ENCODE measurements around the gene C10orf95.
"Not testable (repeated sequence)": the region's sequence is repeated elsewhere in the genome, so short reads cannot be mapped to it uniquely, and the experiment has no call there.

C10orf95 gene, protein sequence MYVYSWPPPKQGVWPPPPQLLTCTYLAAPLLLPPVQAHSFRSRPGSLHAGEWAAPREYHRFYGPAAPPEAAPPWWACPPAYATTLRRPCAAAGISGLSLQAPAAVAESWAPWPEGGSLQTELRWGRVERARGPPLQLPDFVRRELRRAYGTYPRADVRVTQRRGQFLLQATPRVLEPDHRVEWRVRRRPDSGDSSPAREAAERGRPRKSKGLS

DNA sequence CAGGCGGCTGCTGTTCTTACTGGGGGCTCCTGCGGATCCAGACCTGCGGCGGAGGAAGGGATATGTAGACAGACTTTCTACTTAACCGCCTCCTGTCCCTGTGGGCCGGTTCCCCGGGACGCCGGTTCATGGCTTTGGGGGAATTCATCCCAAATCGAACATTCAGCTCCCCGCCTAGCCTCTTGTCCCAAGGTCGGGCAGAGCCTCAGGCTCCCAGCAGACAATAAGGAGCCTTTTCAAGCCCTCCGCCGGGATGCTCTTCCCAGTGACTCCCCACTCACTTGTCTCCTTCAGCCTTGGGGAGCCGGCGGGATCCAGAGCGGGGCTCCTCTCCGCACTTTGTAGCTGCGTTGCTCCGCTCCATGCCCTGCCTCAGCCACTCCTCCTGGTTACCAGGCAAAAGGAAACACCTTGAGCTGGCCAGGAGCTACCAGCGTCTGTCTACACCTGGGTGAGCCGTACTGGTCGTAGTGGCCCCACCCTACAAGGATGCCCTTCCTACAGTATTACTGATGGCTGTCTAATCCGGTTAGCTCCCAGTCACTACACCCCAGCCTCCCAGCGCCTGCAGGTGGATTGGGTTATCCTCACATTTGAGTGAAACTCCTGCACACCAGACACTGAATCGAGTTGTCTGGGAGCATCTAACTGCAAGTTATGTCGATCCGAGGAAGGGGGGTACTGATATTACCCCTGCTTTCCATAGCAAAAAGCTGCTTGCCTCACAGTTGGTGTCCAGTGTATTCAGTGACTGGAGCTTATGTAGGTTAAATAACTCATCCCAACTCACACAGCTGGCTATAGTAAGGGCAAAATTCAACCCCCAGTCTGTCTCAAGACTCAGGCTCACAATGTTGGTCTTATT is at the start of gene C10orf95:
C10orf95 (minus strand) TSS at position 439 of the 865 bp plus-strand sequence. CDS start 450 bp downstream, outside the sequence.
- no peak for DNase-seq

- not testable (repeated sequence) for DNase-seq
Observed at GRCh38 chr10:102500686-102501085, 49.3 kb upstream of the C10orf95 start.

- no peak for DNase-seq
Observed at GRCh38 chr10:102499356-102499755, 48.0 kb upstream of the C10orf95 start.

DNA sequence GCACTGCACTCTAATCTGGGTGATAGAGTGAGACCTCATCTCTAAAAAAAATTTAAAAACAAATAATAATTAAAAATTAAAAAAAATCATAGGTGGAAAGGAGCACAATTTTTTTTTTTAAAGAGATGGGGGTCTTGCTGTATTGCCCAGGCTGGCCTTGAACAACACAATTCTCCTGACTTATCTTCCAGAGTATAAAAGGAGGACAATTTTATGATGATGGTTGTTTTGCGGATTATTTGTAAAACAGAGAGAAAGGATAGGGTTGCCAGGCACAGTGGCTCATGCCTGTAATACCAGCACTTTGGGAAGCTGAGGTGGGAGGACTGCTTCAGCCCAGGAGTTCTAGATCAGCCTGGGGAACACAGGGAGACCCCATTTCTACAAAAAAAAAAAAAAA is 46.2 kb upstream of the C10orf95 start:
- DNase-seq: no peak

DNA sequence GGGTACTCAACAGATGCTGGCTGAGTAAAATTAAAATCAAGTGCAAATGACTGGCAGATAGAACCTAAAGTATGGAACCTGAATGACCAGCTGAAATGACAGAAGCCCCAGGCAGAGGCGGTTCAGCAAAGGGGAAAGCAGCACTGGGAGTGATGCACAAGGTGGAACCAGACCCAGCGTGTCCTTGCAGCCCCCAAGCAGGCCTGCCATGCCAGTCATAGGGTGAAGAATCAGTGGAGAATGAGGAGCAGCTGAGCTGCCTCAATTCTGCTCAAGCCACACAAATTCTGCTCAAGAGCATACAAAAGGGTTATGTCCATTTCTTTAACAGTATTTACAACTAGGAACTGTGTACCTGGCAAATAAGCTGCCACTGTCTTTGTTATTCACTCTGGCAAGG is 42.4 kb upstream of the C10orf95 start:
- no peak for DNase-seq

- DNase-seq: peak; percentile 7
Observed at GRCh38 chr10:102492983-102493382, 41.6 kb upstream of the C10orf95 start.

DNA sequence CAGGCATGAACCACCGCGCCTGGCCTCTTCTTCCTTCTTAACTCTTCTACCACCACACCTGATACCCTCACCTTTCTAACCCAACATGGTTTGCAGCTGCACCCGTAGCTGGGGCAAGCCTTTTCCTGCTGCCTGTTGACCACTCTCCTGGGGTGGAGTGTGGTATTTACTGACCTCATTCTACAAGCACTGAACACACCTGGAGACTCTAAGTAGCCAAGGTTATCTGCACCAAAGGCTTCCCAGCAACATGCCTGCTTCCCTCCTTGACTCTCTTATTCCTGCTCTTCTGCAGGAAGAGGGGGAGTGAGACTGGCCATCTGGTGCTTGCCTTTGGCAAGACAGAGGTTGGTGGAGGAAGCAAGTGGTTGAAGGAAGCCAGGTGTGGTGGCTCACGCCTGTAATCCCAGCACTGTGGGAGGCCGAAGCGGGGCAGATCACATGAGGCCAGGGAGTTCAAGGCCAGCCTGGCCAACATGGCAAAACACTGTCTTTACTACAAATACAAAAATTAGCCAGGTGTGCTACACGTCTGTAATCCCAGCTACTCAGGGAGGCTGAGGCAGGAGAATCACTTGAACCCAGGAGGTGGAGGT is 41.1 kb upstream of the C10orf95 start:
- no peak for DNase-seq

DNA sequence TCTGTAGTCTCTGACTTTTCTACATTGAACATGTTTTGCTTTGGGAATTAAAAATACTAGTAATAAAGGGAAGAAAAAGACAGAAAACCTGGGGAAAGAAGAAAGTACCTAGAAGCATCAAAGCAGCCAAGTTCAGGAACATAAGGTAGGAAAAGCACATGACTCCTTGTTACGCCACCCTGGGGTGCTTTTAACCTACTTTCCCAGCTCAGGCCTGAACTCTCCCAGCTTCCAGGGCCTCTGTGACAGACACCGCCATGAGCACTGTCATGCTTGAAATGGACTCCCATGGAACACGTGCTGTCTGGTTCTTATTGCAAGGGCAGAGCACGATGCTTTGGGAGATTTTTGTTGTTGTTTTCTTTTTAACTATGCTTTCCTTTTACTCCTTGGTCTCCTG is 39.8 kb upstream of the C10orf95 start:
- no peak for DNase-seq

DNA sequence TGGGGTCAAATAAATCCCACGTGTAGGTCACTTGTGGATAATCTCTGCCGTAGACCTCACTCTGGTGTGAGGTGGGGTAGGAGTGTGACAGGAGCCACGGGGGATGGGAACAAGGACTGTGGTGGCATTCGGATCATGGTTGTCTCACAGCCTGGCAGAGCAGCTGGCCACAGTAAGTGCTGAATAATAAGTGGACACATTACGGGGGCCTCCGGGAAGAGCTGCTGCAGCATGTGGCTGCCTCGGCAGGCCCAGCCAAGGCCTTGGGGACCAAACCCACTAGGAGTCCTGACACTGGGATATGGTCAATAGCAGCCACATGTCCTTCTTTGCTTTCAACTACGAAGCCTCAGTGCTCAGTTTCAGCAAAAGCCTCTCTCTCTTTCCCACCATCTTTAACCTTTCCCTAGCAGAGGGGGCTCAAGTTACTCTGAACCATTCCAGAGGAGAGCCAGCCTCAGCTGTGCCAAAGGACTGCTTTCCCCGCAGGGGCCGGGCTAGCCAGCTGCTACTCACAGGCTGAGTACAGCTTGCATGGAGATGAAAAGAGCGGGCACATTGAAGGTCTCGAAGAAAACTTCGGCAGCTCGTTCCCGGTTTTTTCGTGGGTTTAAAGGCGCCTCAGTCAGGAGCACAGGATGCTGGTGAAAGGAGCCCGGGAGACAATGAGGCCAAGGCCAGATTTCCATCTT is 33.9 kb upstream of the C10orf95 start:
- no peak for DNase-seq

- no peak for DNase-seq
Observed at GRCh38 chr10:102484021-102484420, 32.7 kb upstream of the C10orf95 start.

DNA sequence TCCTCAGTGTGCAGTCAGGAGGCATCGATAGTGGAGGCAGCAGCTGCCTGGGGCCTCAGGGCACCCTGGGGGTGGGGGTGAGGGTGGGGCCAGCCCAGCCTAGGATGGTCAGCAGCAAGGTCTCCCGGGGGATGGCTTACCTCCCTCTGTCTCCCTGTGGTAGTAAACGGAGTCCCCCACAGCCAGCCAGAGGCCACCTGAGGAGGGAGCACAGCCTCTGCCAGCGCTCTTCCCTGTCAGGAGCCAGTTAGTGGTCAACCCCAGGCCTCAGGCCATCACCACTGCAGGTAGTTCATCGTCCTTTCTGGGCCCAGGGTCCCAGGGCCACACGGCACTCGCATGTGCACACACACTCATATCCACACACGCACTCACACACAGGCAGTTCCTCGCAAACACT is 29.1 kb upstream of the C10orf95 start:
- DNase-seq: no peak

- no peak for DNase-seq
Observed at GRCh38 chr10:102479651-102480050, 28.3 kb upstream of the C10orf95 start.

DNA sequence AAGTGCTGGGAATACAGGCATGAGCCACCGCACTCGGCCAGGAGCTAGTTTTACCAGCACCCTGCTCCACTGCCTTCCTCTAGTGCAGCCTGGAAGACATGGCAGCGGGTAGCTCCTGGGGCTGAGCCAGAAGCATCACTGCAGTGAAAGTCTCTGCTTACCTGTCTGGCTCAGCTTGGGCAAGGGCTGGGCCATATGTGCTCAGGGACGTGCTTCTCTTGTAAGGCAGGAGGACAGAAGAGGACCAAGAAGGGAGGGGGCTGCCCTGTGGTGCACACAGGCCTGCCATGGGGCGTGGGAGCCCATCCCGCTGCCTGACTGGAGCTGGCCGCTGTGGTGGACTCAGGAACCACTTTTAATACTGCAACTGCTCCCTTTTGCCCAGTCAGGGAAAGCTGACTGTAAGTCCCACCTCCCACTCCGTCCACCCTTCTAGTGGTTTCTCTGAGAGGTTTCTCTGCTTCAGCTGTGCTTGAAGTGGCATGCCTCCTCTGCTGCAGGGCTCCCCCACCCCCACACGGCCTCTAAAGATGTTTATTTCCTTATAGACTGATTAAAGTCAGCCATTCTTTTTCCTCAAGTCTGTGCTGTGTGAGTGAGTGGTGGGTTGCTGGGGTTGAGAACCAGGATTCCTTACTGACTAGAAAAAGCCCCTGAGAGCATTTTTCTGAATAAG is 25.3 kb upstream of the C10orf95 start:
- DNase-seq: peak; percentile 50

DNA sequence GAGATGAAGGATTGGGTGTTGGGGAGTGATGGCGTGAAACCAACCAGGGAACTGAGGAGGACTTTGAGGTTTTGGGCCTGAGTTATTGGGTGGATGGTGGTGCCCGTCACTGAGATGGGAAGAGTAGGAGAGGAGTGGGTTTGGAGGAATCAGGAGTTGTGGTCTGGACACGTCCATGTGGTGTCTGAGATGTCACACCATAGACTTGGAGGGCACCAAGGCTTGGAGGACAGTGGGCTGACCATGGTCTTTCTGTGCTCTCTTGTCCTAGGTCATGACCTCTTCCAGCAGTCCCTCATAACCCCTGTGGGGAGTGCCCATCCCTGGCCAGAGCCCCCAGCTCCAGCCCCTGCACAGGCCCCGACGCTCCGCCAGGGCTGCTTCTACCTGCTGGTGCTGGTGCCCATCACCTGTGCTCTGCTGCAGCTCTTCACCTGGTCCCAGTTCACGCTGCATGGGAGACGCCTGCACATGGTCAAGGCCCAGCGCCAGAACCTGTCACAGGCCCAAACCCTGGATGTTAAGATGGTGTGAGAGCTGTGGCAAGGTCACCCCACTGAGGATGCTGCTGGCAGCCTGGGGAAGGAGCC is 24.2 kb upstream of the C10orf95 start:
- DNase-seq: no peak

GRCh38 chr10:102473445-102474331 is 22.3 kb upstream of the C10orf95 start:
- DNase-seq: no peak

GRCh38 chr10:102470579-102471546 is 19.5 kb upstream of the C10orf95 start:
- DNase-seq: no peak

DNA sequence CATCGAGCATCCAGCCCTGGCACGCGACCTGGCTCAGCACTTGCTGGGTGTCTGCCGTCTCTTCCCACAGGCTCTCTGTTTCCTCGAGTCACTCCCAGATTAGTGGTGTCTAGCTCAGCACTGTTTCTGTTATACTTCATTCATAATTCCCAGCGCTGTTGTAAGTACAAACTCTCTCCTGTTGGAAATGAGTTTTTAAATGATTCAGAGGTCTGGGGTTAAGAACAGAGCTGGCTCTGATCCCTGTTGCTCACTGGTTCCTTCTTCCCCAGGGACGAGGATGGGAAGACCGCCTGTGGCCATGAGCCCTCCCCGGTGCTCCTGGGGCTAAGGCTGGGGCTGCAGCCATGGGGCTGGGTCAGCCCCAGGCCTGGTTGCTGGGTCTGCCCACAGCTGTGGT is 17.3 kb upstream of the C10orf95 start:
- no peak for DNase-seq

DNA sequence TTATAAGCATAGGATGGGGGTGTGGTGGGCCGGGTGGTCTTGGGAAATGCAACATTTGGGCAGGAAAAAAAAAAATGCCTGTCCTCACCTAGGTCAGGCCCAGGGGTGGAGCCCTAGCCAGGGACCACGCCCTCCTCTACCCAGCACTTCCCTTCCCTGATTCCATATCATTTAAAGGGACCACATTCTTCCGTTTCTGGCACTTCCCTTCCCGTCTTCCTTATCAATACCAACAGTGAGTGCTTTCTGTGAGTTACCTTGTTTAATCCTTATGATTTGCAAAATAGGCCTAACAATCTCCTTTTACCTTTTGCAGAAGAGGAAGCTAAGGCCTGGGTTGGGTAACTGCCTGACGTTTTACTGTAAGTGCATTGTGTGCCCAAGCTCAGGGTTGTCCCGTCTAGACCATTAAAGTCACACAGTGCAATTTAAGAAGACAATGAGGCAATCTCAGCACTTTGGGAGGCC is 16.7 kb upstream of the C10orf95 start:
- DNase-seq: no peak

- no peak for DNase-seq
Observed at GRCh38 chr10:102467318-102467717, 16.0 kb upstream of the C10orf95 start.

DNA sequence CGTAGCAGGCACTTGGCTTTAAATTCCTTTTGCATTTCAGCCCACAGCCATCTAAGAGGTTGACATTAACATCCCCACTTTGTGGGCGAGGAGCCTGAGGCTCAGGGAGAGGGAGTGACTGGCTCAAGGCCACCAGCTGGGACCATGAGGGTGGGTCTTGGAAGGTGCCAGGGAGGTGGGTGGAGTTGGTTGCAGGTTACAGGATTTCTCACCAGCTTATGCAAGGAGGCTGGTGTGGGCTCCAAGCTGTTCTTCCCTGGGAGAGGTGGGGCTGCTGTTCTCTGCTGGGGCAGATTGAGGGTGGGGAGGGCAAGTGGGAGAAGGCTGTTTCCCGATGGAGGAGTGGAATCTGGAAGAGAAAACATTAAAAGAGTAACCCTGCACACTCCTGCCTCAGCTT is 14.1 kb upstream of the C10orf95 start:
- no peak for DNase-seq
